ENCODE measurements around the gene CLEC14A.

The CLEC14A gene

GRCh38 chr14:38207736-38208617 lies 47.9 kb downstream of the CLEC14A start, which contains the start of gene SSTR1:
Gene SSTR1 (plus strand): TSS chr14:38207904. CDS start chr14:38209390, 1,486 bp downstream.
- FAIRE-seq = no peak
- DNase-seq (ENCODE audit: extremely low spot score, insufficient read length, low read depth) = no peak

- no peak for FAIRE-seq
- DNase-seq (ENCODE audit: extremely low spot score, insufficient read length, low read depth) = no peak
Observed at GRCh38 chr14:38207377-38207735, 48.5 kb downstream of the CLEC14A start.

- FAIRE-seq (no peak), DNase-seq (ENCODE audit: extremely low spot score, insufficient read length, low read depth) (no peak)
Observed at GRCh38 chr14:38206689-38207376, 49.1 kb downstream of the CLEC14A start.

GRCh38 chr14:38205949-38206665 lies 49.8 kb downstream of the CLEC14A start:
- no peak for FAIRE-seq
- no peak for DNase-seq (ENCODE audit: extremely low spot score, insufficient read length, low read depth)

GRCh38 chr14:38205119-38205813 lies 50.6 kb downstream of the CLEC14A start:
- DNase-seq (ENCODE audit: extremely low spot score, insufficient read length, low read depth) (no peak), FAIRE-seq (no peak)

- FAIRE-seq = no peak
Observed at GRCh38 chr14:38204719-38205115, 51.2 kb downstream of the CLEC14A start.

More at GRCh38 chr14:38204719-38205115, 51.2 kb downstream of the CLEC14A start:
- DNase-seq (ENCODE audit: extremely low spot score, insufficient read length, low read depth) = no peak

Data from GM18507 (cell line).